Measurements from ENCODE around the gene C9. TPM values are rescaled to one million over a fixed set of nuclear protein-coding genes. Genes with fewer than 3 reads are reported as not detected.
"Not testable (repeated sequence)": the region's sequence is repeated elsewhere in the genome, so short reads cannot be mapped to it uniquely, and the experiment has no call there.

Gene C9
- total RNA-seq, 2 donors from 2014 or later = not detected

- intact Hi-C loops (cut with DNase I) = no loop called here
- ATAC-seq (peak; percentile 44 to 46), DNase-seq (no peak)
These were observed 89.8 kb downstream of the C9 start for GRCh38 chr5:39274398-39275085.

GRCh38 chr5:39273314-39273954 is 90.9 kb downstream of the C9 start:
- no peak for DNase-seq
- peak in 1 of 2 donors; percentile 38 for ATAC-seq
- intact Hi-C loops (cut with DNase I) = no loop called here

DNA sequence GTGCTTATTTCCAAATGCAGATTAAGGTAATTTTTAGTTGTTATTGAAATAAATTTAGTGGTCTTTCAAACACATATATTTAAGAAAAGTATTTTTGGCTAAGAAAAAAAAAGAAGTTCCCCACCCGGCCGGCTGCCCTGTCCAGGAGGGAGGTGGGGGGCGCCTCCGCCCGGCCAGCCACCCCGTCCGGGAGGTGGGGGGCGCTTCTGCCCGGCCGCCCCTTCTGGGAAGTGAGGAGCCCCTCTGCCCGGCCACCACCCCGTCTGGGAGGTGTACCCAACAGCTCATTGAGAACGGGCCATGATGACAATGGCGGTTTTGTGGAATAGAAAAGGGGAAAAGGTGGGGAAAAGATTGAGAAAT is 91.4 kb downstream of the C9 start:
- DNase-seq; intact Hi-C loops (cut with DNase I); ATAC-seq: not testable (repeated sequence)

GRCh38 chr5:39270225-39270848 is 94.0 kb downstream of the C9 start:
- DNase-seq (no peak), ATAC-seq (peak; percentile 44 to 66)
- intact Hi-C loops (cut with DNase I) = no loop called here

GRCh38 chr5:39267186-39267585 is 97.1 kb downstream of the C9 start:
- ATAC-seq (no peak), DNase-seq (no peak)
- intact Hi-C loops (cut with DNase I) = no loop called here

DNA sequence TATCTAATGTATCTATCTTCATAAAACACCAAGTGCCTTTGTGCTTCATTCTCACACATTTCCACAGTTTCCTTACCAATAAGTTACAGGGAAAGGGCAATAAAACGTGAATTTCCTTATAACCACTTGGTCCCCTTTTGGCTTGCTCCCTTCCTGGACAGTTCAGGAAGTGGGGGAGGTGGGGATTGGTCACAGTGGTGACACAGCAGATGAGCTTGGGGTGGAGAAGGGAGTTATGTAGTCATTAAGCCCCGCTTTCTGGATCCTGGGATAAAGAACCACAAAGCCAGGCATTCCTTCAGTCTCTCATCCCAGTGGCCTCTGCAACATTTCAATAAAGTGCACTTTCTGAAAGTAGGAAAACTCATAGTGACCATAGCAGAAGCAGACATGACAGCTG is 97.9 kb downstream of the C9 start:
- ATAC-seq (no peak), DNase-seq (no peak)
- intact Hi-C loops (cut with DNase I) = no loop called here

GRCh38 chr5:39264528-39264927 is 99.8 kb downstream of the C9 start:
- ATAC-seq = no peak
- intact Hi-C loops (cut with DNase I) = no loop called here
- no peak for DNase-seq

DNA sequence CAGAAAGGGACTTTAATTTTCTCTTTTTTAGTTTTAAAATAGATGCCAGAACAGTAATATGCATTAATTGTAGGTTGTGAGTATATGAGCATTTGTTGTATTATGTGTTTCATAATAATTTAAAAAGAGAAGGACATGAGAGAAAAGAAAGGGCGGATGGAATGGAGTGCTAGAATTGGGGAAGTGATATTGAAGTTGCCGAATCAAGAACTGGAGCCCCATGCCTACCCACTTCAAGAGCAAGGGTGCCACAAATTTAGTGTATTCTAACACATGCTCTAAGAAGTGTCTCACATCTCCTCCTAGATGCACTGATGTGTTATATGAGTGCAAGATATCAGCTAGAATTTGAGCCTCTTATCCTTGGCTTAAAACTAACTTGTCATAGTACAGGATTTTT is 101.3 kb downstream of the C9 start:
- intact Hi-C loops (cut with DNase I) = no loop called here
- peak in 1 of 2 donors; percentile 31 for ATAC-seq
- DNase-seq = no peak

- DNase-seq (no peak), ATAC-seq (no peak)
- intact Hi-C loops (cut with DNase I) = no loop called here
These were observed 104.2 kb downstream of the C9 start for GRCh38 chr5:39260095-39260494.

GRCh38 chr5:39257554-39257953 is 106.7 kb downstream of the C9 start:
- intact Hi-C loops (cut with DNase I) = no loop called here
- ATAC-seq (no peak), DNase-seq (no peak)

DNA sequence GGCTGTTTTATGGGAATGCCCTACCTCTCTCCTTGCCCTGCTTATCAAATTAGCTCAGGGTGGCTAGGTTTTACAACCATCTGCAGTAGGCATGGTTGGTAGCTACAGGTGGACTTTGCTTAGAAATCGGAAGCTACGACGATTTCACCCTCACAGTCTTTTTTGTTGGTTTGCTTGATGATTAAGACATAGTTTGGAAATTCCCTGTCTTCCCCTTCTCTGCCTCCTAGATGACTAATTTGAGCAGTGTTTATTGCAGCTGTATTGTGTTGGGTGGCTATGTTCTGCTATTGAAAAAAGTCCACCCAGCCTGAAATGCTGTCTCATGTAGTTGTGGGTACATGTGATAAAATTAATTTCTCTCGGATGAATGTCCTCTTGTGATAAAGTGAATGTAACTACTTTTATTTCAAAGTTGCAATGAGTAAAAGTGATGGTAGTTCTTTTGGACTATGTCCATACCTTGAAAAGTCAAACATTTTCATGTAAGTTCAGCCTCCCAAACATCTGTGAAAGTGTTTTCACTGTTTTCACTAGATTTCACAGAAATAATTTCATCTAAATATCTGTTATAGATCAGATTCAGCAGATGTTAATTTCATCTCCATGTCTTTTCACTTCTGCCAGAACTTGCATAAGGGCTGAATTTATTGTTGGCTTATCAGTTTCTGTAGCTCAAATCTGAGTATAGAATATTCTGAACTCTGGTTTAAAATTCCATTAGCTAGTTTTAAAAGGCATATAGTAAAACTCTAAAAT is 107.6 kb downstream of the C9 start:
- DNase-seq (no peak), ATAC-seq (peak in 1 of 2 donors; percentile 62)
- intact Hi-C loops (cut with DNase I) = no loop called here

GRCh38 chr5:39255406-39255805 is 108.9 kb downstream of the C9 start:
- intact Hi-C loops (cut with DNase I) = no loop called here
- no peak for ATAC-seq
- no peak for DNase-seq

GRCh38 chr5:39254671-39255070 is 109.6 kb downstream of the C9 start:
- intact Hi-C loops (cut with DNase I) = no loop called here
- ATAC-seq (no peak), DNase-seq (no peak)

GRCh38 chr5:39253196-39253595 is 111.1 kb downstream of the C9 start:
- intact Hi-C loops (cut with DNase I) = no loop called here
- no peak for ATAC-seq
- no peak for DNase-seq

DNA sequence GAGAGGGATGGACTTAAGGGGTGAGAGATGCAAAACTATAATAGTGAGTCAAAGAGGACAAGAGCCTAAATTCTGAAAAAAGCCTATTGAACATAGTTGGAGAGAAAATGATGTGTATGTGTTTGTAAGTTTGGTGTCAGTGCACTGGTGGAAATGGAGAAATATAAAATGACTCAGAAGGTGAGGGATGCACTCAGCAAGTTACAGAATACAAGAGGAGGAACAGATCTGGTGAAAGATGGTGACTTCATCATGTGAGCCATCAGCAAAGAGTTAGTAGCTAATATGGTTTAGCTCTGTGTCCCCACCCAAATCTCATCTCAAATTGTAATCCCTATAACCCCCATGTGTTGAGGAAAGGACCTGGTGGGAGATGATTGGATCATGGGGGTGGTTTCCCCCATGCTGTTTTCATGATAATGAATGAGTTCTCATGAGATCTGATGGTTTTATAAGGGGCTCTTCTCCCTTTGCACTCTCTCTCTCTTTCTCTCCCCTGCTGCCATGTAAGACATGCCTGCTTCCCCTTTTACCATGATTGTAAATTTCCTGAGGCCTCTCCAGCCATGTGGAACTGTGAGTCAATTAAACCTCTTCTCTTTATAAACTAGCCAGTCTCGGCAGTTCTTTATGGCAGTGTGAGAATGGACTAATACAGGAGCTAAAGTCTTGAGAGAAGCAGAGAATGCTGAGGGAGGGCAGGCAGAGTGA is 114.6 kb downstream of the C9 start:
- DNase-seq = no peak
- intact Hi-C loops (cut with DNase I) = no loop called here
- ATAC-seq = no peak

- intact Hi-C loops (cut with DNase I) = no loop called here
- ATAC-seq = no peak
These were observed 115.2 kb downstream of the C9 start for GRCh38 chr5:39249069-39249468.

DNA sequence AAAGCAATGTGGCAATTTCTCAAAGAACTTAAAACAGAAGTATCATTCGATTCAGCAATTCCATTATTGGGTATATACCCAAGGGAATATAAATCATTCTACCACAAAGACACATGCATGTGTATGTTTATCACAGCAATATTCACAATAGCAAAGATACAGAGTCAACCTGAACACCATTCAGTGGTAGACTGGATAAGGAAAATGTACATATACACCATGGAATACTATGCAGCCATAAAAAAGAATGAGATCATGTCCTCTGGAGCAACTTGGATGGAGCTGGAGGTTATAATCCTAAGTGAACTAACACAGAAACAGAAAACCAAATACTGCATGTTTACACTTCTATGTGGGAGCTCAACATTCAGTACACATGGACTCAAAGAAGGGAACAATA is 123.5 kb downstream of the C9 start:
- ATAC-seq = no peak
- intact Hi-C loops (cut with DNase I) = no loop called here
- DNase-seq = no peak

More at GRCh38 chr5:39249069-39249468, 115.2 kb downstream of the C9 start:
- DNase-seq = no peak

- intact Hi-C loops (cut with DNase I) = no loop called here
- no peak for ATAC-seq
- DNase-seq = no peak
These were observed 125.8 kb downstream of the C9 start for GRCh38 chr5:39238366-39239105.

DNA sequence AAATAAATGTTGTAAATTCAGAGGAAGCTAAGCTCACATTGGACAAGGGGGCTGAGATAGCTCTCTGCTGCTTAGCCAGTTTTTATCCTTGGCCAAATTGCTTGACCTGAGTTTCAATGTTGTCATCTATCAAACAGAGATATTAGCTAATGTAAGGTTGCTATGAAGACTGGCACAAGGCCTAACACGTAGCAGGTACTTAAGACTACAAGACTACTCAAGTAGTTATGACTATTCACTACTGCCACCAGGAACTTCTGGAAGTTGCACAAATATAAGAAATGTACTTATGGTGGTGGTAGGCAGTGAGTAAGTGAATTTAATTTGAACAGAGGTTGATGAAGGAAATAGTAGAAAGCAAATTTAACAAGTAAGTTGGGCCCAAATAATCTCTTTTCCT is 127.6 kb downstream of the C9 start:
- intact Hi-C loops (cut with DNase I) = no loop called here
- ATAC-seq = no peak
- no peak for DNase-seq

All from left cardiac atrium (tissue), 4 donors.